H9 (cell line): ENCODE results near the gene SDR42E2. TPM values are rescaled to one million over a fixed set of nuclear protein-coding genes. Genes with fewer than 3 reads are reported as not detected.

Source experiments
- DNase-seq: peaks from one replicate; pipeline ENCODE4 v3.0.0-alpha.2; 2017
- H2AFZ ChIP-seq: one replicate; pipeline ENCODE4 v1.6.1; 2013; ENCODE audit warnings: mild to moderate bottlenecking, low read length, control low read depth, moderate library complexity
- H2AK5ac ChIP-seq: 2 replicates; pipeline ENCODE4 v1.6.1; 2013; ENCODE audit warnings: low read length, control low read depth, mixed read lengths; ENCODE audit not compliant: insufficient read length
- H2BK120ac ChIP-seq: one replicate; pipeline ENCODE4 v1.6.1; 2013; ENCODE audit warnings: low read depth, mild to moderate bottlenecking, low read length, control low read depth, inconsistent platforms; ENCODE audit not compliant: poor library complexity, severe bottlenecking
- H2BK12ac ChIP-seq: 2 replicates; pipeline ENCODE4 v1.6.1; 2013; ENCODE audit warnings: low read length, control low read depth, mixed read lengths, low read depth; ENCODE audit not compliant: insufficient read length
- H2BK15ac ChIP-seq: 2 replicates; pipeline ENCODE4 v1.6.1; 2013; ENCODE audit warnings: low read depth, low read length, control low read depth
- H2BK20ac ChIP-seq: one replicate; pipeline ENCODE4 v1.6.1; 2013; ENCODE audit warnings: low read depth, mild to moderate bottlenecking, low read length, control low read depth, inconsistent platforms; ENCODE audit not compliant: poor library complexity, severe bottlenecking
- H2BK5ac ChIP-seq: 2 replicates; pipeline ENCODE4 v1.6.1; 2013; ENCODE audit warnings: low read length, control low read depth, mixed read lengths; ENCODE audit not compliant: insufficient read length
- H3K14ac ChIP-seq: 2 replicates; pipeline ENCODE4 v1.6.1; 2013; ENCODE audit warnings: low read length, control low read depth; ENCODE audit not compliant: insufficient read depth
- H3K18ac ChIP-seq: 2 replicates; pipeline ENCODE4 v1.6.1; 2013; ENCODE audit warnings: low read depth, mild to moderate bottlenecking, mixed read lengths, low read length, control low read depth; ENCODE audit not compliant: insufficient read length
- H3K23ac ChIP-seq: 2 replicates; pipeline ENCODE4 v1.6.1; 2013; ENCODE audit warnings: low read length, control low read depth, mixed read lengths, low read depth; ENCODE audit not compliant: insufficient read length
- H3K23me2 ChIP-seq: 2 replicates; pipeline ENCODE4 v1.6.1; 2013; ENCODE audit warnings: low read depth, mild to moderate bottlenecking, mixed read lengths, low read length, control low read depth; ENCODE audit not compliant: insufficient read length, poor library complexity, severe bottlenecking
- H3K27ac ChIP-seq: 2 replicates; pipeline ENCODE4 v1.5.1; 2013; ENCODE audit warnings: low read length, control low read depth, mixed read lengths, low read depth; ENCODE audit not compliant: insufficient read length
- H3K27me3 ChIP-seq: 2 replicates; pipeline ENCODE4 v1.6.1; 2013; ENCODE audit warnings: low read length, control low read depth, inconsistent platforms; ENCODE audit not compliant: insufficient read depth
- H3K4ac ChIP-seq: 2 replicates; pipeline ENCODE4 v1.6.1; 2013; ENCODE audit warnings: low read depth, mild to moderate bottlenecking, control low read depth, inconsistent platforms, low read length, moderate library complexity
- H3K4me1 ChIP-seq: 2 replicates; pipeline ENCODE4 v1.6.1; 2013; ENCODE audit warnings: low read length, control low read depth, inconsistent platforms; ENCODE audit not compliant: insufficient read depth
- H3K4me2 ChIP-seq: 2 replicates; pipeline ENCODE4 v1.6.1; 2013; ENCODE audit warnings: low read length, control low read depth, mixed read lengths; ENCODE audit not compliant: insufficient read length, insufficient read depth
- H3K56ac ChIP-seq: 2 replicates; pipeline ENCODE4 v1.6.1; 2013; ENCODE audit warnings: low read depth, mild to moderate bottlenecking, mixed read lengths, low read length, control low read depth; ENCODE audit not compliant: insufficient read length
- H3K79me1 ChIP-seq: 2 replicates; pipeline ENCODE4 v1.6.1; 2013; ENCODE audit warnings: low read depth, mild to moderate bottlenecking, moderate library complexity, low read length, control low read depth, inconsistent platforms; ENCODE audit not compliant: insufficient read depth, poor library complexity, severe bottlenecking
- H3K79me2 ChIP-seq: 2 replicates; pipeline ENCODE4 v1.6.1; 2013; ENCODE audit warnings: low read length, control low read depth, inconsistent platforms; ENCODE audit not compliant: insufficient read depth
- H3K9ac ChIP-seq: 2 replicates; pipeline ENCODE4 v1.6.1; 2013; ENCODE audit warnings: low read length, control low read depth, mixed read lengths; ENCODE audit not compliant: insufficient read length; ENCODE audit errors: extremely low read depth
- H3K9me3 ChIP-seq: one replicate; pipeline ENCODE4 v1.6.1; 2013; ENCODE audit warnings: low read depth, low read length, inconsistent platforms; ENCODE audit not compliant: control insufficient read depth
- H3T11ph ChIP-seq: one replicate; pipeline ENCODE4 v1.6.1; 2013; ENCODE audit warnings: mild to moderate bottlenecking, low read length, control low read depth, inconsistent platforms
- H4K20me1 ChIP-seq: one replicate; pipeline ENCODE4 v1.6.1; 2013; ENCODE audit not compliant: control insufficient read depth, insufficient read length, insufficient read depth
- H4K5ac ChIP-seq: 2 replicates; pipeline ENCODE4 v1.6.1; 2013; ENCODE audit warnings: low read depth, mild to moderate bottlenecking, mixed read lengths, low read length, control low read depth; ENCODE audit not compliant: insufficient read length
- H4K8ac ChIP-seq: replicated peaks from 2 replicates; pipeline ENCODE4 v1.6.1; 2013; ENCODE audit warnings: low read length, control low read depth, mixed read lengths, low read depth; ENCODE audit not compliant: insufficient read length
- H4K91ac ChIP-seq: 2 replicates; pipeline ENCODE4 v1.6.1; 2013; ENCODE audit warnings: low read depth, mild to moderate bottlenecking, moderate library complexity, mixed read lengths, low read length, control low read depth; ENCODE audit not compliant: insufficient read length
- H3K27ac Mint-ChIP-seq, 3 experiments: 2 replicates in 2 of 3; 3 replicates in 1 of 3; pipeline ENCODE4 v1.8.0; 2020 to 2021; ENCODE audit warnings: mixed read lengths in 3 of 3, mild to moderate bottlenecking in 1 of 3, moderate library complexity in 1 of 3
- H3K27me3 Mint-ChIP-seq: 2 replicates; pipeline ENCODE4 v1.8.0; 2021; ENCODE audit warnings: low read depth, mild to moderate bottlenecking, moderate library complexity, mixed read lengths
- H3K36me3 Mint-ChIP-seq, 3 experiments: 2 replicates in 2 of 3; 3 replicates in 1 of 3; pipeline ENCODE4 v1.8.0; 2020 to 2021; ENCODE audit warnings: low read depth in 3 of 3, mixed read lengths in 3 of 3; ENCODE audit not compliant: insufficient read depth in 1 of 3
- H3K4me1 Mint-ChIP-seq, 2 experiments: 2 replicates each; pipeline ENCODE4 v1.8.0; 2020; ENCODE audit warnings: mixed read lengths in 2 of 2
- H3K4me3 Mint-ChIP-seq, 2 experiments: 2 replicates in 1 of 2; 3 replicates in 1 of 2; pipeline ENCODE4 v1.8.0; 2020 to 2021; ENCODE audit warnings: mild to moderate bottlenecking in 2 of 2, mixed read lengths in 2 of 2, moderate library complexity in 1 of 2
- H3K9me3 Mint-ChIP-seq, 2 experiments: 2 replicates in 1 of 2; 3 replicates in 1 of 2; pipeline ENCODE4 v1.8.0; 2020; ENCODE audit warnings: mild to moderate bottlenecking in 2 of 2, mixed read lengths in 2 of 2, moderate library complexity in 1 of 2
- CTCF ChIP-seq: fragments of 200-600 bp; sonication (generic); conservative IDR thresholded peaks from 3 replicates; pipeline ENCODE4 v1.8.0; 2021; ENCODE audit warnings: antibody characterized with exemption, mild to moderate bottlenecking
- WGBS: extraction: QIAGEN DNeasy Blood & Tissue Kit; methylation state at CpG from one replicate; pipeline ENCODE4 v1.1.7; 2013; ENCODE audit warnings: missing lambda C conversion rate, low lambda C conversion rate, mixed read lengths; ENCODE audit not compliant: insufficient read length; ENCODE audit errors: extremely low coverage; 5-methylcytosine and 5-hydroxymethylcytosine counted together
- total RNA-seq: library from RNA; stranded (reverse); gene quantifications from 2 replicates; pipeline ENCODE4 v1.2.1, GENCODE V29; 2021

The SDR42E2 gene
- total RNA-seq, 1 experiment from 2014 or later = 0.09 TPM

GRCh38 chr16:22239131-22239805 is 77.0 kb downstream of the SDR42E2 start:
- H3K79me2 ChIP-seq = no peaks in the 10 kb centered on the region
- H3K36me3 Mint-ChIP-seq = peaks cover 0 to 10% (median 9%) of the 10 kb centered on the region in 3 experiments; a peak in 5 of 7 replicates
- no peak overlapping the region for H3K56ac ChIP-seq
- no peak overlapping the region for H3K4me3 Mint-ChIP-seq
- H3K27ac ChIP-seq = no peak overlapping the region
- no peak overlapping the region for H3T11ph ChIP-seq
- no CpG with 5 or more reads among the region's 14 CpGs for WGBS
- no peak overlapping the region for H2BK20ac ChIP-seq
- no peak overlapping the region for H3K18ac ChIP-seq
- no peak overlapping the region for H3K14ac ChIP-seq
- DNase-seq = no peak
- no peaks in the 10 kb centered on the region for H3K9me3 Mint-ChIP-seq
- no peak overlapping the region for H2BK5ac ChIP-seq
- H2AFZ ChIP-seq = no peak overlapping the region
- no peak overlapping the region for H4K8ac ChIP-seq
- H3K23me2 ChIP-seq = no peaks in the 10 kb centered on the region
- H2AK5ac ChIP-seq = no peak overlapping the region
- H3K9me3 ChIP-seq = no peaks in the 10 kb centered on the region
- no peak overlapping the region for H4K91ac ChIP-seq
- no peak overlapping the region for H3K4me2 ChIP-seq
- H2BK120ac ChIP-seq = no peak overlapping the region
- H2BK12ac ChIP-seq = no peak overlapping the region
- no peaks in the 10 kb centered on the region for H3K4me1 Mint-ChIP-seq
- no peaks in the 10 kb centered on the region for H3K79me1 ChIP-seq
- no peak overlapping the region for H3K4ac ChIP-seq
- peak overlapping the region in 2 of 3 experiments; percentile 24 to 72; a peak in 4 of 7 replicates for H3K27ac Mint-ChIP-seq
- no peak overlapping the region for H3K23ac ChIP-seq
- H4K5ac ChIP-seq = no peak overlapping the region
- no peak overlapping the region for H2BK15ac ChIP-seq
- no peaks in the 10 kb centered on the region for H4K20me1 ChIP-seq
- TF ChIP-seq CTCF = no peak
- H3K9ac ChIP-seq = no peak overlapping the region
- H3K4me1 ChIP-seq = no peaks in the 10 kb centered on the region
- no peaks in the 10 kb centered on the region for H3K27me3 ChIP-seq
- H3K27me3 Mint-ChIP-seq = no peaks in the 10 kb centered on the region
